ENCODE data around the gene SNIP1.
"Not testable (repeated sequence)": the region's sequence is repeated elsewhere in the genome, so short reads cannot be mapped to it uniquely, and the experiment has no call there.

The SNIP1 gene

GRCh38 chr1:37513795-37514349 lies 40.2 kb downstream of the SNIP1 start:
- DNase-seq (ENCODE audit: low spot score): peak; percentile 61

DNA sequence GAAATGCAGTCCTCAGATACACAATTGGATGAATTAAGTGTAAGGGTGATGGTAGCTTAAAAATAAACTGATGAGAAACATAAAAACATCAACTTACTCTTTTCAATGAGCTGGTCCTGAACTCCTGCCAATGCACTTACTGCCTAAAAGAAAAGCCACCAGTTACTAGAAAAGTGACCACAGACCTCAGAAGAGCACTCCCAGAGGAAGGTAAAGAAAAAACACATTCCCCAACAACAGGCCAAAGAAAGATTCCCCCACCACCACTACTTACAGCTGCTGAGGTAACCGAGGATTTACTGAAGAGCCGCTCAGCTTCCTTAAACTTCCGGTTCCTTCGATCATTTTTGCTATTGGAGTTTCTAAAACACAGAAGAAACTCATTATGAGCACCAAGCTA lies 44.9 kb downstream of the SNIP1 start:
- DNase-seq (ENCODE audit: low spot score): no peak

- DNase-seq (ENCODE audit: low spot score): no peak
Observed at GRCh38 chr1:37506740-37507139, 47.4 kb downstream of the SNIP1 start.

- DNase-seq (ENCODE audit: low spot score): not testable (repeated sequence)
Observed at GRCh38 chr1:37502791-37503190, 51.3 kb downstream of the SNIP1 start.

DNA sequence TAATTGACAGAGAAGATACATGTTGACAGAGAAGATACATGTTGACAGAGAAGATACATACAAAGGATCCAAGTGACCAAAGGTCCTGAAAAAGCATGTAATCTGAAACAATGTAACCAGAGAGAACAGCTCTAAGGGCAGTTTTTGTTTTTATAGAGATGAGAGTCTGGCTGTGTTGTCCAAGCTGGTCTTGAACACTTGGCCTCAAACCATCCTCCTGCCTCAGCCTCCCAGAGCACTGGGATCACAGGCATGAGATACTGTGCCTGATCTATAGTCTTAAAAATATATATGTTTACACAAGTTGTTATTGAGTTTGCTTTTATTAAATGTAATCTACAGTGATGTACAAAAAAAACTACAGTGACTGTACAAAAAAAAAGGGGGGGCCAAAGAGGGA lies 52.0 kb downstream of the SNIP1 start:
- no peak for DNase-seq (ENCODE audit: low spot score)

- DNase-seq (ENCODE audit: low spot score): no peak
Observed at GRCh38 chr1:37501661-37502060, 52.4 kb downstream of the SNIP1 start.

DNA sequence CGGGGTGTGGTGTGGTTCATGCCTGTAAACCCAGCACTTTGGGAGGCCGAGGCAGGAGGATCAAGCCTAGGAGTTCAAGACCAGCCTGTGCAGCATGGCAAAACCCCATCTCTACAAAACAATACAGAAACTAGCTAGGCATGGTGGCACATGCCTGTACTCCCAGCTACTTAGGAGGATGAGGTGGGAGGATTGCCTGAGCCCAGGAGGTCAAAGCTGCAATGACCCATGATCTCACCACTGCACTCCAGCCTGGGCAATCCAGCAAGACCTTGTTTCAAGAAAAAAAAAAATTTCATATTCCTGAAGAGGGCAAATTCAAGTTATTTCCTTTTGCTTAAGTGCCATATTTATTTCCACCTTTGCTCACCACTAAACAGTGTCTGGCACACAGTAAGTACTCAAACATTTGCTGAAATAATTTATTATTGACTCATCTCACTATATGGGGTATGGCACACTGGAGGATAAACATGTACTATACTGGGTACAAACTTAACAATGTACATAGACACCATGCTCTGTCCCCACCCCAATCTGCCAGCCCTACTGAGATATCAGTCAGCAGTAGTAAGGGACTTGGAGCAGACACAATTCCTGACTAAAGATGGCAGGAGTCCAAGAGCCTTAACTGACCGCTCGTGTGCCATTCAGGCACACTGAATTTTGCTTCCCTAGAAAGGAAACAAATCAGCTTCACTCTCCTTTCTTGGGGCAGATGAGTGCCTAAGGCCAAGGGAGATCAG lies 55.0 kb downstream of the SNIP1 start:
- DNase-seq (ENCODE audit: low spot score): no peak

DNA sequence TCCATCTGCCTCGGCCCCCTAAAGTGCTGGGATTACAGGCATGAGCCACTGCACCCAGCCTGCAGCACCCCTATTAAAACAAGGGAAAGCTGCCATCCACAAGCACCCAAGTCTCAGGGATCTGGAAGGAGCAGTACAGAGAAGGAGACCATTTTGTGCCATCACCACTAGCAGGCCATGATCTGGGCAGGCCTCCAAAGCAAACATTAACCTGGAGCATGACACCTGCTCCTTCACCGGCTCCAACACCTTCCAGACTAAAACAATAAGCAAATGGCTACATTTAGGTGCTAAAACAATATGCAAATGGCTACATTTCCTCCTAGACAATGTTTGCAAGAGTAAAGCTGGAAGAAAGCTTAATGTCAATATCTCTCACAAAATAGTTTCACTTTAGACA lies 56.3 kb downstream of the SNIP1 start:
- no peak for DNase-seq (ENCODE audit: low spot score)

GRCh38 chr1:37495875-37496274 lies 58.2 kb downstream of the SNIP1 start:
- no peak for DNase-seq (ENCODE audit: low spot score)

GRCh38 chr1:37493336-37494098 lies 60.6 kb downstream of the SNIP1 start:
- DNase-seq (ENCODE audit: low spot score): no peak

GRCh38 chr1:37487619-37487984 lies 66.5 kb downstream of the SNIP1 start:
- no peak for DNase-seq (ENCODE audit: low spot score)

- DNase-seq (ENCODE audit: low spot score): peak; percentile 83
Observed at GRCh38 chr1:37486680-37487618, 67.1 kb downstream of the SNIP1 start.

GRCh38 chr1:37485902-37486679 lies 68.0 kb downstream of the SNIP1 start:
- no peak for DNase-seq (ENCODE audit: low spot score)
